Neutrophil (primary cell): ENCODE data around the gene NR1I3.

Source experiments
- H3K27ac ChIP-seq: fragments of 200-600 bp; sonication (generic); 2 replicates; pipeline ENCODE4 v1.5.1; 2016; ENCODE audit warnings: mild to moderate bottlenecking, moderate library complexity
- H3K27me3 ChIP-seq: fragments of 200-600 bp; sonication (generic); 2 replicates; pipeline ENCODE4 v1.6.0; 2016; ENCODE audit warnings: mild to moderate bottlenecking
- H3K36me3 ChIP-seq: fragments of 200-600 bp; sonication (generic); 2 replicates; pipeline ENCODE4 v1.5.1; 2017
- H3K4me1 ChIP-seq, 2 experiments: fragments of 200-600 bp in 1 of 2; sonication (generic) in 1 of 2; 1 replicate in 1 of 2; 2 replicates in 1 of 2; pipeline versions ENCODE4 v1.5.1 to v1.6.1; 2013 to 2016; ENCODE audit warnings: low read depth in 1 of 2, low read length in 1 of 2, mild to moderate bottlenecking in 1 of 2, moderate library complexity in 1 of 2; ENCODE audit not compliant: control insufficient read depth in 1 of 2, insufficient read depth in 1 of 2
- H3K4me3 ChIP-seq, 2 experiments: fragments of 200-600 bp in 1 of 2; sonication (generic) in 1 of 2; 1 replicate in 1 of 2; 2 replicates in 1 of 2; pipeline ENCODE4 v1.5.1; 2013 to 2016; ENCODE audit warnings: low read depth in 1 of 2, low read length in 1 of 2, mild to moderate bottlenecking in 1 of 2, moderate library complexity in 1 of 2
- H3K9me3 ChIP-seq: fragments of 200-600 bp; sonication (generic); 2 replicates; pipeline ENCODE4 v1.5.1; 2016
- TF ChIP-seq, protein P1 (sequence below): fragments of 200-600 bp; sonication (generic); IDR thresholded peaks from 2 replicates; pipeline ENCODE4 v1.5.1; 2016; ENCODE audit warnings: antibody characterized with exemption

The NR1I3 gene

DNA sequence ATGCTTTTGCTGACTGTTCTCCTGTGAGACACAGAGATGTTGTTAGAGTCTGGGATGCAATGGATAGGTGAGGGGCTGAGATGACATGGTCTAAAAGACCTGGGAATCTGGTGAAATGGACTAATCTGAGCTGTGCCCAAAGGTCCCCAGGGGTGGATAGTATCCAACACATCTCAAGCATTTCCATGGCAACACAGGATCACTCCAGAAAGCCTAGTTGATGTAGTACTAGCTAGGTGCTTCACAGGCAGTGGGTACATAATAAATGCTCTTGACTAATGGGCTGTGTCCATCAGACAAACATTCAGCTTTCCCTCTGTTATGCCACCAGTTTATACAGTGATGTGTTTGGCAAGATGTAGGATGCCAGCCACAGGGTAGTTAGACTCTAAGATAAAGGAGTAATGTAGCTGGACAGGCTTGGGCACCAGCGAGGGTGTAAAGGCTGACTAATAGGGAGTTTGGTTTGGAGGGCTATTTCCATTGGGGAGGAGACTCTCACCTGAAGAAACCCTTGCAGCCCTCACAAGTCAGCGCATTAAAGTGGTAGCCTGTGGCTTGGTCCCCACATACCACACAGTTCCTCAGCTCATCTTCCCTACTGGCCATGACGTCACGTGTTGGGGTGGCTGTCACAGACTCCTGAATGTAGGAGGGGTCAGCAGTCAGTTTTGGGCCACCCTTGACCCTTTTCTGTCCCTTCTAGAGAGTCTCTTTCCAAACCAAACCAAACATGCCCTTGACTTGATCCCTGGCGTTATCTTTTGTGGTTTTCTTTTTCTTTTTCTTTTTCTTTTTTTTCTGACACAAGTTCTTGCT is 1.8 kb downstream of the NR1I3 start:
- Histone ChIP-seq H3K27me3 (no peaks in the 10 kb centered on the region), H3K4me3 (no peak overlapping the region), H3K36me3 (no peaks in the 10 kb centered on the region), H3K9me3 (no peaks in the 10 kb centered on the region), H3K27ac (no peak overlapping the region), H3K4me1 (no peaks in the 10 kb centered on the region)
- TF ChIP-seq, protein P1, sequence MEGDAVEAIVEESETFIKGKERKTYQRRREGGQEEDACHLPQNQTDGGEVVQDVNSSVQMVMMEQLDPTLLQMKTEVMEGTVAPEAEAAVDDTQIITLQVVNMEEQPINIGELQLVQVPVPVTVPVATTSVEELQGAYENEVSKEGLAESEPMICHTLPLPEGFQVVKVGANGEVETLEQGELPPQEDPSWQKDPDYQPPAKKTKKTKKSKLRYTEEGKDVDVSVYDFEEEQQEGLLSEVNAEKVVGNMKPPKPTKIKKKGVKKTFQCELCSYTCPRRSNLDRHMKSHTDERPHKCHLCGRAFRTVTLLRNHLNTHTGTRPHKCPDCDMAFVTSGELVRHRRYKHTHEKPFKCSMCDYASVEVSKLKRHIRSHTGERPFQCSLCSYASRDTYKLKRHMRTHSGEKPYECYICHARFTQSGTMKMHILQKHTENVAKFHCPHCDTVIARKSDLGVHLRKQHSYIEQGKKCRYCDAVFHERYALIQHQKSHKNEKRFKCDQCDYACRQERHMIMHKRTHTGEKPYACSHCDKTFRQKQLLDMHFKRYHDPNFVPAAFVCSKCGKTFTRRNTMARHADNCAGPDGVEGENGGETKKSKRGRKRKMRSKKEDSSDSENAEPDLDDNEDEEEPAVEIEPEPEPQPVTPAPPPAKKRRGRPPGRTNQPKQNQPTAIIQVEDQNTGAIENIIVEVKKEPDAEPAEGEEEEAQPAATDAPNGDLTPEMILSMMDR, result no peak

DNA sequence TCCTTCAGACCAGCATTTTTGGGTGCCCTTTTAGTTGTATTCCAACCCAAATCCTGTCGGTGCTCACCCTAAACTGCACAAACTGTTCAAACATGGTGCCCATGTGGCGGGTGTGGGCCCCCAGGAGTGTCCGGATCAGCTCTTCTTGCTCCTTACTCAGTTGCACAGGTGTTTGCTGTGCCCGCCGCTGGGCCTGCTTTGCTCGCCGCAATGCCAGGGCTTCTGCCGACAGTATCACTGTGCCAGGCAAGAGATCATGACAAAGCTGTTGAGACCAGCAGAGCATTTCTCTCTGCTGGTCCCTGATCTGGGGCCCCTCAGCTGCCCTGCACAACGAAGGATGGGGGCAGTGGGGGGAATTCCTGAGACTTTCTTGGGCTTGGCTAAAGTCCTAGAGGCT is 4.9 kb downstream of the NR1I3 start:
- H3K4me1 ChIP-seq, result peaks cover under 1 to 3% of the 10 kb centered on the region in 2 experiments
- H3K4me3 ChIP-seq, result no peak overlapping the region
- TF ChIP-seq, protein P1, result no peak
- no peak overlapping the region for H3K27ac ChIP-seq
- no peaks in the 10 kb centered on the region for H3K27me3 ChIP-seq
- no peaks in the 10 kb centered on the region for H3K9me3 ChIP-seq
- H3K36me3 ChIP-seq, result peaks cover 22% of the 10 kb centered on the region

DNA sequence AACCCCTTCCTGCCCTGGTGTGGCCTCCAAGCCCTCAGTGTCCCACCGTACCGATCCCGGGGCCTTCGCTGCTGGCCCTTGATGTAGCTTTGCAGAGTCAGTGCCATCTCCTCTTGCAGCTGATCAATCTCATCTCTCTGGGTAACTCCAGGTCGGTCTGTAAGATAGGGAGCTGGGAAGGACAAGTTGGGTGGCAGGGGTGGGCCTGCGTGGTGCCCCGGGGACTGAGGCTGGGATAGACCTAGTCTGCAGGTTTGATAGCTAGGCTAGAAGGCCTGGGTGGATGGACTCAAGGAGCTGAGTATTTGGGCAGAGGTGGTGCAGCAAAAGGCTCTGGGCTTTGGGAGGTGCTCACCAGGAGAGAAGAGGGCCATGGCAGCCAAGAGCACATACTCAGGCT is 7.2 kb downstream of the NR1I3 start:
- Histone ChIP-seq H3K4me3 (no peak overlapping the region), H3K27me3 (no peaks in the 10 kb centered on the region), H3K27ac (no peak overlapping the region), H3K4me1 (peaks cover 24 to 26% of the 10 kb centered on the region in 2 experiments), H3K9me3 (no peaks in the 10 kb centered on the region), H3K36me3 (peaks cover 22% of the 10 kb centered on the region)
- TF ChIP-seq, protein P1, result no peak

DNA sequence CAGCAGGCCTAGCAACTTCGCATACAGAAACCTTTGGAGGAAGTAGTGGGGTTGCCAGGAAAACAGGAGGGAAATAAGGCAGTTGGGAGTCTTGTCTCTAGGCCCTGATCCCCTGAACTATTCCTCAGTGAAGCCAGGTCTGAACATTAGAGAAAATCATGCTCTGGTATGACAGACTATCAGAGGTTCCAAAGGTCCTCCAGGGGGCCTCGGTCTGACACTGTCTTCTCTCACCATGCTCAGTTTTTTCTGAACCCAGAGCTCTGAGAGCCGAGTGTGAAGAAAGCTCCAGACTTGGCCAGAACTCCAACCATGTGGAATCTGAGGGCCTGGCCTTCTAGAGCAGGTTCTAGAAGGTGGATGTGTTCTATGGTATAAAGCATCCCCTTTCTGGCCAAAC is 8.1 kb downstream of the NR1I3 start:
- TF ChIP-seq, protein P1, result no peak
- H3K9me3 ChIP-seq, result no peaks in the 10 kb centered on the region
- H3K27ac ChIP-seq, result no peak overlapping the region
- no peak overlapping the region for H3K4me3 ChIP-seq
- H3K4me1 ChIP-seq, result peaks cover 33 to 34% of the 10 kb centered on the region in 2 experiments
- H3K36me3 ChIP-seq, result peaks cover 22% of the 10 kb centered on the region
- no peaks in the 10 kb centered on the region for H3K27me3 ChIP-seq

DNA sequence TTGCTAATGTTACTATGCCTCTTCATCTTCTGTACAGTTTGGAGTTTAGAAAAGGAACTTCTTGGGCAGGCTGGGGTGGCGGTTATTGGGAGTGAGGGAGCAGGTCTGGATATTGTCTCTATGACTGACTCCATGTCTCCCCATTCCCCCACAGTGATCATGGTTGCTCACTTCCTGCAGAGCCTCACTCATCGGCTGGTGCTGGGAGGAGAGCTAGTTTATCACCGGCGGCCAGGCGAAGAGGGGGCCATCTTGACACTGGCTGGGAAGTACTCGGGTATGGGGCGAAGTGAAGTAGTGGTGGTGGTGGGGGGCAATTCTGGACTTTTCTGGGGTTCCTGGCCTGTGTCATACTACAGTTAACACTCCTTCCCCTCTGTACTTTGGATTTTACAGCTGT is 10.0 kb downstream of the NR1I3 start:
- Histone ChIP-seq H3K36me3 (peaks cover 27% of the 10 kb centered on the region), H3K27me3 (no peaks in the 10 kb centered on the region), H3K9me3 (no peaks in the 10 kb centered on the region), H3K27ac (peak overlapping the region; percentile 85), H3K4me3 (peak overlapping the region; percentile 75 to 76), H3K4me1 (peaks cover 34 to 35% of the 10 kb centered on the region in 2 experiments)
- TF ChIP-seq, protein P1, result no peak
